Activated CD8-positive, alpha-beta T cell treated with anti-CD3 and anti-CD28 coated beads for 36 hours (primary cell): ENCODE measurements around the gene ABCB8. TPM values are rescaled to one million over a fixed set of nuclear protein-coding genes. Genes with fewer than 3 reads are reported as not detected.
A peak's percentile ranks its signal among the peaks of the same experiment; 100 is the strongest.

Source experiments
- ATAC-seq: fragments of 200-7000 bp; cut with Tn5 transposase; one replicate; pipeline ENCODE4 v1.10.0; 2021; ENCODE audit warnings: mild to moderate bottlenecking, moderate library complexity
- CTCF ChIA-PET: fragments of 350-600 bp; sonication (Branson Sonifier 250); formaldehyde crosslinking; loops from one replicate; lab custom pipeline; 2021; ENCODE audit warnings: antibody characterized with exemption; lab: Charles Lee
- POLR2A ChIA-PET: fragments of 350-600 bp; sonication (Branson Sonifier 250); formaldehyde crosslinking; loops from one replicate; lab custom pipeline; 2021; ENCODE audit warnings: antibody characterized with exemption; lab: Charles Lee
- DNase-seq: peaks from one replicate; pipeline ENCODE4 v3.0.0-alpha.2; 2020
- H3K27ac Mint-ChIP-seq: one replicate; pipeline ENCODE4 v1.8.0; 2021; ENCODE audit warnings: mild to moderate bottlenecking, mixed read lengths
- H3K27me3 Mint-ChIP-seq: one replicate; pipeline ENCODE4 v1.8.0; 2021; ENCODE audit warnings: mixed read lengths
- H3K36me3 Mint-ChIP-seq: one replicate; pipeline ENCODE4 v1.8.0; 2021; ENCODE audit warnings: low read depth, mixed read lengths
- H3K4me1 Mint-ChIP-seq: one replicate; pipeline ENCODE4 v1.8.0; 2021; ENCODE audit warnings: low read depth, mixed read lengths
- H3K4me3 Mint-ChIP-seq: one replicate; pipeline ENCODE4 v1.8.0; 2021; ENCODE audit warnings: mild to moderate bottlenecking, moderate library complexity, mixed read lengths
- H3K9me3 Mint-ChIP-seq: one replicate; pipeline ENCODE4 v1.8.0; 2021; ENCODE audit warnings: mixed read lengths
- CTCF ChIP-seq: fragments of 200-600 bp; IDR thresholded peaks from one replicate; pipeline ENCODE4 v1.8.0; 2022; ENCODE audit warnings: antibody characterized with exemption, mild to moderate bottlenecking
- intact Hi-C: fragments of 100-400 bp; cut with micrococcal nuclease; formaldehyde crosslinking; loops from one replicate; pipeline ENCODE4 v1.10.0; 2022
- total RNA-seq, 2 experiments: library from RNA; stranded (reverse); gene quantifications; one replicate each; pipeline ENCODE4 v1.2.3, GENCODE V29; 2021

The ABCB8 gene
- total RNA-seq, 2 experiments from 2014 or later, result 41.4 to 47.5 TPM

DNA sequence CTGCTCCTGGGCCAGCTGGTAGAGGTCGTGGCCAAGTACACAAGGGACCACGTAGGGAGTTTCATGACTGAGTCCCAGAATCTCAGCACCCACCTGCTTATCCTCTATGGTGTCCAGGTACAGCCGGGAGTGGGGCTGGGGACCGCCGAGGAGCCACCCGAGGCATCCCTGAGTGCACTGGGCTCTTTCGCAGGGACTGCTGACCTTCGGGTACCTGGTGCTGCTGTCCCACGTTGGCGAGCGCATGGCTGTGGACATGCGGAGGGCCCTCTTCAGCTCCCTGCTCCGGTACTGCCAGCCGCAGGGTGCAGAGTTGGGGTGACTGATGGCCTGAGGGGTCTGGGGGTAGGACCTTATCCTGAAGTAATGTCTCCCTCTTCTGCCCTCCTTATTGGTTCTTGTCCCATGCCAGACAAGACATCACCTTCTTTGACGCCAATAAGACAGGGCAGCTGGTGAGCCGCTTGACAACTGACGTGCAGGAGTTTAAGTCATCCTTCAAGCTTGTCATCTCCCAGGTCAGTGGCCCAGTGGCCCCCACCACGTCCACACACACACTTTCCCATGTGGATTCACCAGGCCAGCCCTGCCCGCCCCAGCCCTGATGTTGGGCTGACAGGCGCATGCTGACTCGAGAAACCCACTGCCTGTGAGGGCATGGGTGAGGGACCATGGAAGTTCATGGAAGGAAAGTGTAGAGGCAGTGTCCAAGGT is 6.2 kb downstream of the ABCB8 start:
- TF ChIP-seq CTCF, result no peak
- H3K27ac Mint-ChIP-seq, result no peak overlapping the region
- no peak for DNase-seq
- intact Hi-C loops, result no loop called here
- no peaks in the 10 kb centered on the region for H3K27me3 Mint-ChIP-seq
- ChIA-PET CTCF (no interaction called here), POLR2A (interaction anchor here (0.6 to 1.0 kb wide), 2 partner anchors 12 to 235 kb away, joined by 3 read pairs; no protein-coding TSS in a partner anchor)
- H3K4me3 Mint-ChIP-seq, result no peak overlapping the region
- H3K9me3 Mint-ChIP-seq, result no peaks in the 10 kb centered on the region
- peaks cover 14% of the 10 kb centered on the region for H3K4me1 Mint-ChIP-seq
- ATAC-seq, result no peak
- peaks cover 8% of the 10 kb centered on the region for H3K36me3 Mint-ChIP-seq

GRCh38 chr7:151035026-151035717 is 6.9 kb downstream of the ABCB8 start:
- intact Hi-C loops, result no loop called here
- no peak overlapping the region for H3K27ac Mint-ChIP-seq
- ATAC-seq (no peak), DNase-seq (no peak)
- POLR2A ChIA-PET, result interaction anchor here (0.6 kb wide), 1 partner anchor 234 kb away, joined by 3 read pairs; no protein-coding TSS in a partner anchor
- TF ChIP-seq CTCF, result no peak
- no peak overlapping the region for H3K4me3 Mint-ChIP-seq
- H3K27me3 Mint-ChIP-seq, result no peaks in the 10 kb centered on the region
- no peaks in the 10 kb centered on the region for H3K9me3 Mint-ChIP-seq
- peaks cover 8% of the 10 kb centered on the region for H3K36me3 Mint-ChIP-seq
- CTCF ChIA-PET, result no interaction called here
- peaks cover 18% of the 10 kb centered on the region for H3K4me1 Mint-ChIP-seq

GRCh38 chr7:151035902-151036301 is 7.7 kb downstream of the ABCB8 start:
- Mint-ChIP-seq H3K9me3 (no peaks in the 10 kb centered on the region), H3K36me3 (peaks cover 8% of the 10 kb centered on the region), H3K4me3 (no peak overlapping the region), H3K27me3 (no peaks in the 10 kb centered on the region), H3K27ac (no peak overlapping the region), H3K4me1 (peaks cover 20% of the 10 kb centered on the region)
- CTCF ChIA-PET, result no interaction called here
- POLR2A ChIA-PET, result interaction anchor here (0.5 kb wide), 1 partner anchor 732 kb away, joined by 3 read pairs; no protein-coding TSS in a partner anchor
- no peak for ATAC-seq
- intact Hi-C loops, result no loop called here
- DNase-seq, result no peak
- TF ChIP-seq CTCF, result no peak

DNA sequence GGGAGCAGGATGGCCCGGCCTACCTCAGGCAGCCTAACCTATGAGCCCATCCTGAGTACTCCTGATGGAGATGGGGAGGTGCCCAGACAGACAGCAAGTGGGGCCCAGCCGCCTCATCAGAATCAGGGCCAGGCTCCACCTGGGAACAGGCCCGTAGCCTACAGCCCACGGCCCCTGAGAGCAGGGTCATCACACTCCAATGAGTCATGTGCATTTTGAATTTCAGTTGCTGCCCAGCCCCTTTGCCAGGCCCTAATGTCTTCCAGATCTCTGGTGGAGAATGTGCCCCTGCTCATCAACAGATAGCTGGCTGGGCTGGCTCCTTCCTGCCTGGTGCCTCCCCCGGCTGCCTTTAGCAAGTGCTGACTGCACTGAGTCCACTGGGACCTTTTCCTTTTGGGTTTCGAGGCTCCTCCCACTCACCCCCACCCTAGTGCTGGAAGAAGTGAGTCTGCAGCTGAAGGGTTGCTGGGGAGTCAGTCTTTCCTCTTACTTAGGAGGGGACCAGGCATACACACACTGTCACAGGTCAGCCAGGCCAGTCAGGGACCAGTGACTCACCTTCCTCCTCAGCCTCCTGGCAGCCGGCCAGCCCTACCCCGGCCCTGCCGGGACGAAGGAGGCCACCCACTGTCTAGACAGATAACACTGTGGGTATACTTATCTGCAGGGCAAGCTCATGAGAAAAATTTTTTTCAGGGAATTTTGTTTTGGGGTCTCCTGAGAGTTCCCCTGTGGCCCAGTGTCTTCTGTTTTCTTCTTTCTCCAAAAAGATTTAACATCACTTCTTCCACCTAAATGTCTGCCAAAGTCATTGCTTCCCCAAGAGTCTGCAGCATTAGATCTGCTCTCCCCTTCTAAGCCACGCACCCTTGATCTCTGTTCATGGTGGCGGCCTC is 10.9 kb downstream of the ABCB8 start:
- Mint-ChIP-seq H3K27ac (peak overlapping the region; percentile 89), H3K27me3 (no peaks in the 10 kb centered on the region), H3K9me3 (no peaks in the 10 kb centered on the region), H3K36me3 (peaks cover 8% of the 10 kb centered on the region), H3K4me3 (peak overlapping the region; percentile 5), H3K4me1 (peaks cover 20% of the 10 kb centered on the region)
- ChIA-PET CTCF (interaction anchor here (0.9 to 2.3 kb wide), 6 partner anchors 11 to 141 kb away, joined by 3 to 9 read pairs (median 4); partner anchors contain the start of gene ABCB8), POLR2A (interaction anchor here (0.7 to 1.7 kb wide), 5 partner anchors 11 to 43 kb away, joined by 3 to 4 read pairs (median 4); partner anchors contain the start of gene ABCB8)
- intact Hi-C loops, result no loop called here
- ATAC-seq, result peak; percentile 93
- TF ChIP-seq CTCF, result no peak
- peak; percentile 96 for DNase-seq
